Ammon's horn (tissue), 1 donor: ENCODE measurements around the gene UCKL1.
"Not testable (repeated sequence)": the region's sequence is repeated elsewhere in the genome, so short reads cannot be mapped to it uniquely, and the experiment has no call there.

Source experiments
- DNase-seq: peaks from one replicate; pipeline ENCODE4 v3.0.0-alpha.2; 2016; ENCODE audit warnings: low spot score

Gene UCKL1

GRCh38 chr20:63972312-63973159 lies 16.3 kb upstream of the UCKL1 start:
- no peak for DNase-seq

GRCh38 chr20:63971960-63972311 lies 15.7 kb upstream of the UCKL1 start:
- DNase-seq: not testable (repeated sequence)

GRCh38 chr20:63970714-63971431 lies 14.7 kb upstream of the UCKL1 start:
- no peak for DNase-seq

- DNase-seq: peak; percentile 48
Observed at GRCh38 chr20:63969838-63970713, 13.9 kb upstream of the UCKL1 start, which contains the start of gene ZNF512B. ZNF512B (minus strand) TSS chr20:63969930; CDS start chr20:63967950, 1,980 bp downstream.

- DNase-seq: peak; percentile 2
Observed at GRCh38 chr20:63968928-63969760, 12.9 kb upstream of the UCKL1 start.

GRCh38 chr20:63968136-63968927 lies 12.1 kb upstream of the UCKL1 start:
- DNase-seq: peak; percentile 2

- no peak for DNase-seq
Observed at GRCh38 chr20:63967330-63968135, 11.3 kb upstream of the UCKL1 start.

GRCh38 chr20:63966944-63967322 lies 10.7 kb upstream of the UCKL1 start:
- DNase-seq: no peak

- DNase-seq: no peak
Observed at GRCh38 chr20:63966172-63966943, 10.1 kb upstream of the UCKL1 start.

GRCh38 chr20:63964412-63964811 lies 8.2 kb upstream of the UCKL1 start:
- DNase-seq: no peak

GRCh38 chr20:63963784-63964301 lies 7.6 kb upstream of the UCKL1 start:
- no peak for DNase-seq

GRCh38 chr20:63963348-63963741 lies 7.1 kb upstream of the UCKL1 start:
- no peak for DNase-seq

- no peak for DNase-seq
Observed at GRCh38 chr20:63962426-63963347, 6.5 kb upstream of the UCKL1 start.

- no peak for DNase-seq
Observed at GRCh38 chr20:63961664-63962425, 5.6 kb upstream of the UCKL1 start.

GRCh38 chr20:63960654-63961621 lies 4.7 kb upstream of the UCKL1 start:
- not testable (repeated sequence) for DNase-seq

GRCh38 chr20:63959699-63960075 lies 3.5 kb upstream of the UCKL1 start:
- DNase-seq: no peak
